ENCODE data around the gene ALDH5A1. TPM values are rescaled to one million over a fixed set of nuclear protein-coding genes. Genes with fewer than 3 reads are reported as not detected.
A peak's percentile ranks its signal among the peaks of the same experiment; 100 is the strongest.

The ALDH5A1 gene
- polyA plus RNA-seq, 4 donors: 1.3 to 30.4 (median 4.3) TPM

DNA sequence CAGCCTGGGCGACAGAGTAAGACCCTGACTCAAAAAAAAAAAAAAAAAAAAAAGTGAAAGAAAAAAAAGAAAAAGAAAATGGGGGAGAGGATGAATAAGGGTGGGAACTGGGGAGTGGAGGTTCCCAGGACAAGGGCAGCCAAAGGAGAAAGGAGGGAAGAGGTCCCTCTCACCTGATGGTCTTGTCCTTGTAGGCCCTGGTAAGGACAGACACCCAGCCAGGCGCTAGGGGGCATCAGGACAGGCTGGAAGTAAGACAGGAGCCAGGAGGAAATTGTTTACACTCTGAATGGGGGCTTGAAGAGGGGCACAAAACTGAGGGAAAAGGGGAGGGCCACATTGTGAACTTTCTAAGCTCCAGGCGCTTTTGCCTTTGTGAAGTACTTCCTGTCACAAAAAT is 2.3 kb upstream of the ALDH5A1 start:
- WGBS, 3 donors: 78 to 88% (median 82%) methylated on average over 3 of the region's 3 CpGs

GRCh38 chr6:24493945-24494820 is 586 bp upstream of the ALDH5A1 start:
- Histone ChIP-seq H3K27me3 (ENCODE audit: control insufficient read depth in 3 of 3, insufficient read depth in 3 of 3, low read length in 3 of 3) (no peaks in the 10 kb centered on the region), H3K36me3 (ENCODE audit: control insufficient read depth in 3 of 3, insufficient read depth in 2 of 3, low read depth in 1 of 3, low read length in 3 of 3) (peaks cover 0 to 17% (median 0%) of the 10 kb centered on the region in 3 donors), H3K4me1 (ENCODE audit: control insufficient read depth in 3 of 3, insufficient read depth in 2 of 3, low read depth in 1 of 3, low read length in 2 of 3) (peaks cover 0 to 10% (median 2%) of the 10 kb centered on the region in 3 donors), H3K27ac (ENCODE audit: low read depth in 1 of 3, low read length in 2 of 3) (peak overlapping the region in 2 of 3 donors; percentile 66 to 73), H3K9me3 (ENCODE audit: control insufficient read depth in 2 of 2, insufficient read depth in 1 of 2, low read depth in 1 of 2, low read length in 1 of 2) (peaks cover 0 to 8% of the 10 kb centered on the region in 2 donors), H3K4me3 (ENCODE audit: low read depth in 1 of 3, low read length in 3 of 3) (peak overlapping the region in 2 of 3 donors; percentile 59 to 62)
- WGBS, 3 donors: 9 to 15% (median 12%) methylated on average over 30 to 36 of the region's 36 CpGs
- FAIRE-seq: no peak
- DNase-seq: no peak

More for the DNA sequence above, 2.3 kb upstream of the ALDH5A1 start:
- peak in 1 of 2 donors; percentile 16 for DNase-seq
- Histone ChIP-seq H3K27me3 (ENCODE audit: control insufficient read depth in 3 of 3, insufficient read depth in 3 of 3, low read length in 3 of 3) (no peaks in the 10 kb centered on the region), H3K9me3 (ENCODE audit: control insufficient read depth in 2 of 2, insufficient read depth in 1 of 2, low read depth in 1 of 2, low read length in 1 of 2) (peaks cover 0 to 7% of the 10 kb centered on the region in 2 donors), H3K36me3 (ENCODE audit: control insufficient read depth in 3 of 3, insufficient read depth in 2 of 3, low read depth in 1 of 3, low read length in 3 of 3) (peaks cover 0 to 7% (median 0%) of the 10 kb centered on the region in 3 donors), H3K4me1 (ENCODE audit: control insufficient read depth in 3 of 3, insufficient read depth in 2 of 3, low read depth in 1 of 3, low read length in 2 of 3) (peaks cover 0 to 10% (median 2%) of the 10 kb centered on the region in 3 donors), H3K4me3 (ENCODE audit: low read depth in 1 of 3, low read length in 3 of 3) (no peak overlapping the region), H3K27ac (ENCODE audit: low read depth in 1 of 3, low read length in 2 of 3) (no peak overlapping the region)
- no peak for FAIRE-seq

GRCh38 chr6:24497254-24497970 is 2.6 kb downstream of the ALDH5A1 start:
- 86 to 93% (median 88%) methylated on average over 11 of the region's 11 CpGs for WGBS, 3 donors
- no peak overlapping the region for H3K4me3 ChIP-seq (ENCODE audit: low read depth in 1 of 3, low read length in 3 of 3)
- peaks cover 0 to 14% (median 2%) of the 10 kb centered on the region in 3 donors for H3K4me1 ChIP-seq (ENCODE audit: control insufficient read depth in 3 of 3, insufficient read depth in 2 of 3, low read depth in 1 of 3, low read length in 2 of 3)
- FAIRE-seq (no peak), DNase-seq (no peak)
- peaks cover 0 to 8% of the 10 kb centered on the region in 2 donors for H3K9me3 ChIP-seq (ENCODE audit: control insufficient read depth in 2 of 2, insufficient read depth in 1 of 2, low read depth in 1 of 2, low read length in 1 of 2)
- no peak overlapping the region for H3K27ac ChIP-seq (ENCODE audit: low read depth in 1 of 3, low read length in 2 of 3)
- no peaks in the 10 kb centered on the region for H3K27me3 ChIP-seq (ENCODE audit: control insufficient read depth in 3 of 3, insufficient read depth in 3 of 3, low read length in 3 of 3)
- H3K36me3 ChIP-seq (ENCODE audit: control insufficient read depth in 3 of 3, insufficient read depth in 2 of 3, low read depth in 1 of 3, low read length in 3 of 3): peaks cover 0 to 22% (median 0%) of the 10 kb centered on the region in 3 donors

- no peak overlapping the region for H3K4me3 ChIP-seq (ENCODE audit: low read depth in 1 of 3, low read length in 3 of 3)
- H3K4me1 ChIP-seq (ENCODE audit: control insufficient read depth in 3 of 3, insufficient read depth in 2 of 3, low read depth in 1 of 3, low read length in 2 of 3): peaks cover 0 to 14% (median 1%) of the 10 kb centered on the region in 3 donors
- H3K27ac ChIP-seq (ENCODE audit: low read depth in 1 of 3, low read length in 2 of 3): no peak overlapping the region
- FAIRE-seq (no peak), DNase-seq (no peak)
- H3K27me3 ChIP-seq (ENCODE audit: control insufficient read depth in 3 of 3, insufficient read depth in 3 of 3, low read length in 3 of 3): no peaks in the 10 kb centered on the region
- peaks cover 0 to 8% of the 10 kb centered on the region in 2 donors for H3K9me3 ChIP-seq (ENCODE audit: control insufficient read depth in 2 of 2, insufficient read depth in 1 of 2, low read depth in 1 of 2, low read length in 1 of 2)
- 84 to 88% (median 86%) methylated on average over 3 of the region's 3 CpGs for WGBS, 3 donors
- H3K36me3 ChIP-seq (ENCODE audit: control insufficient read depth in 3 of 3, insufficient read depth in 2 of 3, low read depth in 1 of 3, low read length in 3 of 3): peaks cover 0 to 39% (median 0%) of the 10 kb centered on the region in 3 donors
Observed at GRCh38 chr6:24500683-24501082, 5.9 kb downstream of the ALDH5A1 start.

DNA sequence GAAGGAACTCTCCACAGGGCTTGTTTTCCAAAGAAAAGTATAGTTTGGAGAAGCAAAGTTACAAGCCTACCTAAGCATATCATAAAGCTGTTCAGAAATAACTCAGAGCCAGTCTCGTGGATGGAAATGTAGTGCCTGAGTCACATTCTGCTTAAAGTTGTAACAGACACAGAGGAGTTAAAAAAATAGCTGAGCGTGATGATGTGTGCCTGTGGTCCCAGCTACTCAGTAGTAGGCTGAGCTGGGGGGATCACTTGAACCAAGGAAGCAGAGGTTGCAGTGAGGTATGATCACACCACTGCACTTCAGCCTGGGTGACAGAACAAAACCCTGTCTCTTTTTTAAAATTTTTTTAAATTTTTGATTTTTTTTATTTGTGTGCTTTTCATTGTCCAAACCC is 6.6 kb downstream of the ALDH5A1 start:
- FAIRE-seq (no peak), DNase-seq (no peak)
- H3K36me3 ChIP-seq (ENCODE audit: control insufficient read depth in 3 of 3, insufficient read depth in 2 of 3, low read depth in 1 of 3, low read length in 3 of 3): peaks cover 0 to 42% (median 0%) of the 10 kb centered on the region in 3 donors
- no peaks in the 10 kb centered on the region for H3K27me3 ChIP-seq (ENCODE audit: control insufficient read depth in 3 of 3, insufficient read depth in 3 of 3, low read length in 3 of 3)
- 78 to 80% (median 80%) methylated on average over 2 of the region's 2 CpGs for WGBS, 3 donors
- H3K9me3 ChIP-seq (ENCODE audit: control insufficient read depth in 2 of 2, insufficient read depth in 1 of 2, low read depth in 1 of 2, low read length in 1 of 2): peaks cover 0 to 8% of the 10 kb centered on the region in 2 donors
- no peak overlapping the region for H3K27ac ChIP-seq (ENCODE audit: low read depth in 1 of 3, low read length in 2 of 3)
- no peak overlapping the region for H3K4me3 ChIP-seq (ENCODE audit: low read depth in 1 of 3, low read length in 3 of 3)
- H3K4me1 ChIP-seq (ENCODE audit: control insufficient read depth in 3 of 3, insufficient read depth in 2 of 3, low read depth in 1 of 3, low read length in 2 of 3): peaks cover 0 to 13% (median 0%) of the 10 kb centered on the region in 3 donors

DNA sequence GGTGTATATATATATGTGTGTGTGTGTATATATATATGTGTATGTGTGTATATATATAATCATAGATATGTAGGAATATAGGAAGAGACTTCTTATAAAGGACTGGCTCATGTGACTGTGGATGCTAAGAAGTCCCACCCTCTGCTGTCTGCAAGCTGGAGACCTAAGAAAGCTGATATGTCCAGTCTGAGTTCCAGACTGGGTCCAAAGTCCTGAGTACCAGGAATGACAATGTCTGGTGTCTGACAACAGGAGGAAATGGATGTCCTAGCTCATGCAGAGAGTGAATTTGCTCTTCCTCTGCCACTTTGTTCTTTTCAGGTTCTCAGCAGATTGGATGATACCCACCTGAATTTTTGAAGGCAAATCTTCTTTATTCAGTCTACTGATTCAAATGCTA is 7.1 kb downstream of the ALDH5A1 start:
- peaks cover 0 to 41% (median 0%) of the 10 kb centered on the region in 3 donors for H3K36me3 ChIP-seq (ENCODE audit: control insufficient read depth in 3 of 3, insufficient read depth in 2 of 3, low read depth in 1 of 3, low read length in 3 of 3)
- peaks cover 0 to 6% of the 10 kb centered on the region in 2 donors for H3K9me3 ChIP-seq (ENCODE audit: control insufficient read depth in 2 of 2, insufficient read depth in 1 of 2, low read depth in 1 of 2, low read length in 1 of 2)
- DNase-seq: peak; percentile 68 to 82
- peak overlapping the region in 1 of 3 donors; percentile 54 for H3K27ac ChIP-seq (ENCODE audit: low read depth in 1 of 3, low read length in 2 of 3)
- no peak overlapping the region for H3K4me3 ChIP-seq (ENCODE audit: low read depth in 1 of 3, low read length in 3 of 3)
- peaks cover 0 to 13% (median 0%) of the 10 kb centered on the region in 3 donors for H3K4me1 ChIP-seq (ENCODE audit: control insufficient read depth in 3 of 3, insufficient read depth in 2 of 3, low read depth in 1 of 3, low read length in 2 of 3)
- no peaks in the 10 kb centered on the region for H3K27me3 ChIP-seq (ENCODE audit: control insufficient read depth in 3 of 3, insufficient read depth in 3 of 3, low read length in 3 of 3)
- no peak for FAIRE-seq

GRCh38 chr6:24504287-24504648 is 9.5 kb downstream of the ALDH5A1 start:
- no peak for DNase-seq

More at GRCh38 chr6:24504287-24504648, 9.5 kb downstream of the ALDH5A1 start:
- no peak for FAIRE-seq
- peak overlapping the region in 1 of 3 donors; percentile 41 for H3K27ac ChIP-seq (ENCODE audit: low read depth in 1 of 3, low read length in 2 of 3)
- no peaks in the 10 kb centered on the region for H3K9me3 ChIP-seq (ENCODE audit: control insufficient read depth in 2 of 2, insufficient read depth in 1 of 2, low read depth in 1 of 2, low read length in 1 of 2)
- H3K36me3 ChIP-seq (ENCODE audit: control insufficient read depth in 3 of 3, insufficient read depth in 2 of 3, low read depth in 1 of 3, low read length in 3 of 3): peaks cover 0 to 29% (median 0%) of the 10 kb centered on the region in 3 donors
- H3K27me3 ChIP-seq (ENCODE audit: control insufficient read depth in 3 of 3, insufficient read depth in 3 of 3, low read length in 3 of 3): no peaks in the 10 kb centered on the region
- no peak overlapping the region for H3K4me3 ChIP-seq (ENCODE audit: low read depth in 1 of 3, low read length in 3 of 3)
- H3K4me1 ChIP-seq (ENCODE audit: control insufficient read depth in 3 of 3, insufficient read depth in 2 of 3, low read depth in 1 of 3, low read length in 2 of 3): peaks cover 0 to 13% (median 0%) of the 10 kb centered on the region in 3 donors
- WGBS, 3 donors: 81 to 100% (median 91%) methylated on average over 1 of the region's 1 CpG
